SK-N-SH treated with all-trans-retinoic acid at 6 μM for 48 hours (cell line): ENCODE measurements around the gene PTPRN2.

Experiments used
- ATAC-seq: fragments of 200-7000 bp; cut with Tn5 transposase; 3 replicates; pipeline ENCODE4 v1.9.1; 2020; ENCODE audit warnings: mild to moderate bottlenecking, moderate library complexity
- BACH2 ChIP-seq: fragments of 250-450 bp; sonication (Bioruptor Pico); IDR thresholded peaks from 2 replicates; pipeline ENCODE4 v1.9.0; 2021; ENCODE audit warnings: mild to moderate bottlenecking, borderline replicate concordance
- CREB5 ChIP-seq: fragments of 250-450 bp; sonication (Bioruptor Pico); IDR thresholded peaks from 2 replicates; pipeline ENCODE4 v1.5.1; 2020; ENCODE audit warnings: low read depth, mild to moderate bottlenecking, moderate library complexity
- CSDC2 ChIP-seq: fragments of 250-450 bp; sonication (Bioruptor Pico); IDR thresholded peaks from 2 replicates; pipeline ENCODE4 v1.5.0; 2020; ENCODE audit warnings: mild to moderate bottlenecking, moderate library complexity
- CSRNP3 ChIP-seq: fragments of 250-450 bp; sonication (Bioruptor Pico); IDR thresholded peaks from 2 replicates; pipeline ENCODE4 v1.5.1; 2021; ENCODE audit warnings: mild to moderate bottlenecking, moderate library complexity
- ESRRG ChIP-seq: fragments of 250-450 bp; sonication (Bioruptor Pico); IDR thresholded peaks from 2 replicates; pipeline ENCODE4 v1.6.1; 2021; ENCODE audit warnings: mild to moderate bottlenecking
- GLIS3 ChIP-seq: fragments of 250-450 bp; sonication (Bioruptor Pico); IDR thresholded peaks from 2 replicates; pipeline ENCODE4 v1.5.0; 2020; ENCODE audit warnings: mild to moderate bottlenecking, moderate library complexity
- ISL1 ChIP-seq: fragments of 250-450 bp; sonication (Bioruptor Pico); IDR thresholded peaks from 2 replicates; pipeline ENCODE4 v2.1.2; 2022; ENCODE audit warnings: mild to moderate bottlenecking, moderate library complexity
- OSR1 ChIP-seq: fragments of 250-450 bp; sonication (Bioruptor Pico); IDR thresholded peaks from 2 replicates; pipeline ENCODE4 v1.8.0; 2022; ENCODE audit warnings: moderate library complexity, mild to moderate bottlenecking, inconsistent platforms
- PATZ1 ChIP-seq: fragments of 250-450 bp; sonication (Bioruptor Pico); IDR thresholded peaks from 2 replicates; pipeline ENCODE4 v1.8.0; 2020; ENCODE audit warnings: mild to moderate bottlenecking, moderate library complexity, borderline replicate concordance
- POU6F1 ChIP-seq: fragments of 250-450 bp; sonication (Bioruptor Pico); IDR thresholded peaks from 2 replicates; pipeline ENCODE4 v1.8.0; 2021; ENCODE audit warnings: low read depth, mild to moderate bottlenecking, moderate library complexity, borderline replicate concordance
- PPARA ChIP-seq: fragments of 250-450 bp; sonication (Bioruptor Pico); IDR thresholded peaks from 2 replicates; pipeline ENCODE4 v1.5.0; 2020; ENCODE audit warnings: mild to moderate bottlenecking, borderline replicate concordance
- RARB ChIP-seq: fragments of 250-450 bp; sonication (Bioruptor Pico); IDR thresholded peaks from 2 replicates; pipeline ENCODE4 v1.8.0; 2021; ENCODE audit warnings: mild to moderate bottlenecking, moderate library complexity
- SNAI2 ChIP-seq: fragments of 250-450 bp; sonication (Bioruptor Pico); IDR thresholded peaks from 2 replicates; pipeline ENCODE4 v1.5.0; 2020; ENCODE audit warnings: mild to moderate bottlenecking, moderate library complexity
- TOX ChIP-seq: fragments of 250-450 bp; sonication (Bioruptor Pico); IDR thresholded peaks from 2 replicates; pipeline ENCODE4 v1.8.0; 2021; ENCODE audit warnings: mild to moderate bottlenecking, moderate library complexity, borderline replicate concordance
- ZC3H10 ChIP-seq: fragments of 250-450 bp; sonication (Bioruptor Pico); IDR thresholded peaks from 2 replicates; pipeline ENCODE4 v1.5.1; 2021; ENCODE audit warnings: mild to moderate bottlenecking, moderate library complexity
- ZFP3 ChIP-seq: fragments of 250-450 bp; sonication (Bioruptor Pico); IDR thresholded peaks from 2 replicates; pipeline ENCODE4 v1.5.0; 2020; ENCODE audit warnings: mild to moderate bottlenecking, moderate library complexity
- ZFP30 ChIP-seq: fragments of 450-650 bp; formaldehyde crosslinking; IDR thresholded peaks from 2 replicates; pipeline ENCODE4 v1.5.0; 2022; ENCODE audit warnings: mild to moderate bottlenecking, moderate library complexity
- ZNF565 ChIP-seq: fragments of 450-650 bp; formaldehyde crosslinking; conservative IDR thresholded peaks from 2 replicates; pipeline ENCODE4 v1.5.0; 2020; ENCODE audit warnings: low read depth, mild to moderate bottlenecking, moderate library complexity
- ZNF70 ChIP-seq: fragments of 450-650 bp; formaldehyde crosslinking; IDR thresholded peaks from 2 replicates; pipeline ENCODE4 v1.5.0; 2020; ENCODE audit warnings: mild to moderate bottlenecking, moderate library complexity
- ZNF8 ChIP-seq: fragments of 450-650 bp; formaldehyde crosslinking; IDR thresholded peaks from 2 replicates; pipeline ENCODE4 v1.5.0; 2020; ENCODE audit warnings: mild to moderate bottlenecking, moderate library complexity
- TF ChIP-seq, protein P1 (sequence below): fragments of 250-450 bp; sonication (Bioruptor Pico); IDR thresholded peaks from 2 replicates; pipeline ENCODE4 v1.5.0; 2020; ENCODE audit warnings: mild to moderate bottlenecking, moderate library complexity

PTPRN2 gene

GRCh38 chr7:157574120-157574825, 1013.4 kb downstream of the PTPRN2 start:
- ATAC-seq = no peak
- TF ChIP-seq ZNF70 (CRISPR knock-in tag) = no peak
- TF ChIP-seq ZFP3 (CRISPR knock-in tag) = no peak
- TF ChIP-seq ISL1 (CRISPR knock-in tag) = no peak
- TF ChIP-seq TOX (CRISPR knock-in tag) = no peak
- TF ChIP-seq ZNF565 (CRISPR knock-in tag) = no peak
- TF ChIP-seq POU6F1 (CRISPR knock-in tag) = no peak
- no peak for TF ChIP-seq ZNF8 (CRISPR knock-in tag)
- TF ChIP-seq PPARA (CRISPR knock-in tag) = no peak
- no peak for TF ChIP-seq ZFP30 (CRISPR knock-in tag)
- no peak for TF ChIP-seq GLIS3 (CRISPR knock-in tag)
- no peak for TF ChIP-seq OSR1 (CRISPR knock-in tag)
- no peak for TF ChIP-seq PATZ1 (CRISPR knock-in tag)
- no peak for TF ChIP-seq BACH2 (CRISPR knock-in tag)
- no peak for TF ChIP-seq ZC3H10
- TF ChIP-seq, protein P1, sequence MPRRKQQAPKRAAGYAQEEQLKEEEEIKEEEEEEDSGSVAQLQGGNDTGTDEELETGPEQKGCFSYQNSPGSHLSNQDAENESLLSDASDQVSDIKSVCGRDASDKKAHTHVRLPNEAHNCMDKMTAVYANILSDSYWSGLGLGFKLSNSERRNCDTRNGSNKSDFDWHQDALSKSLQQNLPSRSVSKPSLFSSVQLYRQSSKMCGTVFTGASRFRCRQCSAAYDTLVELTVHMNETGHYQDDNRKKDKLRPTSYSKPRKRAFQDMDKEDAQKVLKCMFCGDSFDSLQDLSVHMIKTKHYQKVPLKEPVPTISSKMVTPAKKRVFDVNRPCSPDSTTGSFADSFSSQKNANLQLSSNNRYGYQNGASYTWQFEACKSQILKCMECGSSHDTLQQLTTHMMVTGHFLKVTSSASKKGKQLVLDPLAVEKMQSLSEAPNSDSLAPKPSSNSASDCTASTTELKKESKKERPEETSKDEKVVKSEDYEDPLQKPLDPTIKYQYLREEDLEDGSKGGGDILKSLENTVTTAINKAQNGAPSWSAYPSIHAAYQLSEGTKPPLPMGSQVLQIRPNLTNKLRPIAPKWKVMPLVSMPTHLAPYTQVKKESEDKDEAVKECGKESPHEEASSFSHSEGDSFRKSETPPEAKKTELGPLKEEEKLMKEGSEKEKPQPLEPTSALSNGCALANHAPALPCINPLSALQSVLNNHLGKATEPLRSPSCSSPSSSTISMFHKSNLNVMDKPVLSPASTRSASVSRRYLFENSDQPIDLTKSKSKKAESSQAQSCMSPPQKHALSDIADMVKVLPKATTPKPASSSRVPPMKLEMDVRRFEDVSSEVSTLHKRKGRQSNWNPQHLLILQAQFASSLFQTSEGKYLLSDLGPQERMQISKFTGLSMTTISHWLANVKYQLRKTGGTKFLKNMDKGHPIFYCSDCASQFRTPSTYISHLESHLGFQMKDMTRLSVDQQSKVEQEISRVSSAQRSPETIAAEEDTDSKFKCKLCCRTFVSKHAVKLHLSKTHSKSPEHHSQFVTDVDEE (CRISPR knock-in tag) = no peak
- no peak for TF ChIP-seq CSRNP3 (CRISPR knock-in tag)
- no peak for TF ChIP-seq ESRRG (CRISPR knock-in tag)
- TF ChIP-seq CREB5 = no peak
- TF ChIP-seq CSDC2 (CRISPR knock-in tag) = no peak
- no peak for TF ChIP-seq RARB

- ATAC-seq = no peak
- TF ChIP-seq POU6F1 (CRISPR knock-in tag) = no peak
- TF ChIP-seq OSR1 (CRISPR knock-in tag) = no peak
- no peak for TF ChIP-seq RARB
- TF ChIP-seq ISL1 (CRISPR knock-in tag) = no peak
- no peak for TF ChIP-seq ZC3H10
- no peak for TF ChIP-seq PATZ1 (CRISPR knock-in tag)
- no peak for TF ChIP-seq SNAI2
- no peak for TF ChIP-seq ZFP30 (CRISPR knock-in tag)
- TF ChIP-seq ZNF70 (CRISPR knock-in tag) = no peak
- no peak for TF ChIP-seq ZNF8 (CRISPR knock-in tag)
- no peak for TF ChIP-seq CSRNP3 (CRISPR knock-in tag)
Observed at GRCh38 chr7:157573244-157573643, 1014.4 kb downstream of the PTPRN2 start.
